NCI-H2081 (cell line): ENCODE data around the gene CCDC181.
A peak's percentile ranks its signal among the peaks of the same experiment; 100 is the strongest.
"Not testable (repeated sequence)": the region's sequence is repeated elsewhere in the genome, so short reads cannot be mapped to it uniquely, and the experiment has no call there.

Experiments
- DNase-seq, 2 experiments: peaks; one replicate each; lab custom pipeline; 2025; lab: John Stamatoyannopoulos, UW

Gene CCDC181

GRCh38 chr1:169427081-169427641 lies at the start of gene CCDC181:
Gene CCDC181 (minus strand): TSS chr1:169427474. CDS start chr1:169424927, 2,547 bp downstream.
- peak; percentile 95 to 97 for DNase-seq

- DNase-seq, result no peak
Measured at GRCh38 chr1:169475806-169476387, 48.6 kb upstream of the CCDC181 start.

- DNase-seq, result no peak
Measured at GRCh38 chr1:169474302-169474995, 47.2 kb upstream of the CCDC181 start.

GRCh38 chr1:169473347-169473746 lies 46.1 kb upstream of the CCDC181 start:
- no peak for DNase-seq

GRCh38 chr1:169472738-169473137 lies 45.5 kb upstream of the CCDC181 start:
- no peak for DNase-seq

GRCh38 chr1:169468982-169469381 lies 41.7 kb upstream of the CCDC181 start:
- no peak for DNase-seq

GRCh38 chr1:169466259-169467230 lies 39.3 kb upstream of the CCDC181 start:
- peak; percentile 33 to 39 for DNase-seq

GRCh38 chr1:169465281-169465680 lies 38.0 kb upstream of the CCDC181 start:
- no peak for DNase-seq

- no peak for DNase-seq
Measured at GRCh38 chr1:169462385-169462784, 35.1 kb upstream of the CCDC181 start.

GRCh38 chr1:169461390-169462000 lies 34.2 kb upstream of the CCDC181 start:
- no peak for DNase-seq

GRCh38 chr1:169460191-169460833 lies 33.0 kb upstream of the CCDC181 start:
- no peak for DNase-seq

- no peak for DNase-seq
Measured at GRCh38 chr1:169457443-169457842, 30.2 kb upstream of the CCDC181 start.

- DNase-seq, result no peak
Measured at GRCh38 chr1:169456029-169456428, 28.8 kb upstream of the CCDC181 start.

GRCh38 chr1:169452921-169453320 lies 25.6 kb upstream of the CCDC181 start:
- no peak for DNase-seq

- DNase-seq, result no peak
Measured at GRCh38 chr1:169451218-169451824, 24.0 kb upstream of the CCDC181 start.

GRCh38 chr1:169443923-169444322 lies 16.6 kb upstream of the CCDC181 start:
- no peak for DNase-seq

- peak in 1 of 2 experiments; percentile 35 for DNase-seq
Measured at GRCh38 chr1:169426174-169426705, 1.0 kb downstream of the CCDC181 start.

GRCh38 chr1:169421309-169421708 lies 6.0 kb downstream of the CCDC181 start:
- no peak for DNase-seq

- no peak for DNase-seq
Measured at GRCh38 chr1:169414952-169415351, 12.3 kb downstream of the CCDC181 start.

GRCh38 chr1:169408340-169408739 lies 18.9 kb downstream of the CCDC181 start:
- DNase-seq, result not testable (repeated sequence)

GRCh38 chr1:169402578-169402977 lies 24.7 kb downstream of the CCDC181 start:
- not testable (repeated sequence) for DNase-seq
